Loucy (cell line): ENCODE data around the gene ACTR5.
A peak's percentile ranks its signal among the peaks of the same experiment; 100 is the strongest.

Experiments used
- H2AFZ ChIP-seq: fragments of 200-600 bp; sonication (generic); 2 replicates; pipeline ENCODE4 v1.6.0; 2016; ENCODE audit warnings: antibody characterized with exemption, mild to moderate bottlenecking, low read length, moderate library complexity
- H3F3A ChIP-seq: fragments of 200-600 bp; 2 replicates; pipeline ENCODE4 v1.6.0; 2016; ENCODE audit warnings: antibody characterized with exemption, low read depth, mild to moderate bottlenecking
- H3K27me3 ChIP-seq: fragments of 200-600 bp; sonication (generic); 2 replicates; pipeline ENCODE4 v1.6.1; 2014; ENCODE audit warnings: low read length, mild to moderate bottlenecking; ENCODE audit not compliant: insufficient read depth, poor library complexity, severe bottlenecking
- H3K36me3 ChIP-seq: fragments of 200-600 bp; sonication (generic); 2 replicates; pipeline ENCODE4 v1.6.1; 2016; ENCODE audit warnings: low read length; ENCODE audit not compliant: insufficient read depth
- H3K4me1 ChIP-seq: fragments of 200-600 bp; sonication (generic); 2 replicates; pipeline ENCODE4 v1.5.1; 2014; ENCODE audit warnings: low read length, mild to moderate bottlenecking; ENCODE audit not compliant: insufficient read depth, poor library complexity, severe bottlenecking
- H3K4me2 ChIP-seq: fragments of 200-600 bp; sonication (generic); 2 replicates; pipeline ENCODE4 v1.6.0; 2014; ENCODE audit warnings: antibody characterized with exemption, low read length, low read depth, mild to moderate bottlenecking; ENCODE audit not compliant: poor library complexity, severe bottlenecking
- H3K4me3 ChIP-seq: fragments of 200-600 bp; sonication (generic); 2 replicates; pipeline ENCODE4 v1.5.1; 2014; ENCODE audit warnings: low read length, mild to moderate bottlenecking, mixed read lengths; ENCODE audit not compliant: poor library complexity, severe bottlenecking
- H3K79me2 ChIP-seq: fragments of 200-600 bp; sonication (generic); 2 replicates; pipeline ENCODE4 v1.6.1; 2014; ENCODE audit warnings: low read length; ENCODE audit not compliant: insufficient read depth
- H3K9ac ChIP-seq: fragments of 200-600 bp; sonication (generic); 2 replicates; pipeline ENCODE4 v1.6.0; 2014; ENCODE audit warnings: mild to moderate bottlenecking, low read depth, low read length, moderate library complexity; ENCODE audit not compliant: poor library complexity, severe bottlenecking
- H3K9me2 ChIP-seq: fragments of 200-600 bp; sonication (generic); replicated peaks from 2 replicates; pipeline ENCODE4 v1.6.1; 2016; ENCODE audit warnings: low read depth, low read length, mixed read lengths
- H3K9me3 ChIP-seq: fragments of 200-600 bp; sonication (generic); 2 replicates; pipeline ENCODE4 v1.6.1; 2014; ENCODE audit warnings: mild to moderate bottlenecking, antibody characterized with exemption, low read length, low read depth; ENCODE audit not compliant: insufficient read depth
- H4K20me1 ChIP-seq: fragments of 200-600 bp; sonication (generic); 2 replicates; pipeline ENCODE4 v1.6.0; 2014; ENCODE audit warnings: antibody characterized with exemption, low read length, mild to moderate bottlenecking; ENCODE audit not compliant: insufficient read depth, poor library complexity, severe bottlenecking
- EZH2phosphoT487 ChIP-seq: fragments of 200-600 bp; IDR thresholded peaks from 2 replicates; pipeline ENCODE4 v1.6.1; 2018; ENCODE audit warnings: antibody characterized with exemption, mild to moderate bottlenecking, moderate library complexity, borderline replicate concordance
- TF ChIP-seq, protein P1 (sequence below): fragments of 200-600 bp; sonication (generic); conservative IDR thresholded peaks from 2 replicates; pipeline ENCODE4 v1.5.1; 2014; ENCODE audit warnings: mild to moderate bottlenecking, antibody characterized with exemption, low read length

ACTR5 gene

DNA sequence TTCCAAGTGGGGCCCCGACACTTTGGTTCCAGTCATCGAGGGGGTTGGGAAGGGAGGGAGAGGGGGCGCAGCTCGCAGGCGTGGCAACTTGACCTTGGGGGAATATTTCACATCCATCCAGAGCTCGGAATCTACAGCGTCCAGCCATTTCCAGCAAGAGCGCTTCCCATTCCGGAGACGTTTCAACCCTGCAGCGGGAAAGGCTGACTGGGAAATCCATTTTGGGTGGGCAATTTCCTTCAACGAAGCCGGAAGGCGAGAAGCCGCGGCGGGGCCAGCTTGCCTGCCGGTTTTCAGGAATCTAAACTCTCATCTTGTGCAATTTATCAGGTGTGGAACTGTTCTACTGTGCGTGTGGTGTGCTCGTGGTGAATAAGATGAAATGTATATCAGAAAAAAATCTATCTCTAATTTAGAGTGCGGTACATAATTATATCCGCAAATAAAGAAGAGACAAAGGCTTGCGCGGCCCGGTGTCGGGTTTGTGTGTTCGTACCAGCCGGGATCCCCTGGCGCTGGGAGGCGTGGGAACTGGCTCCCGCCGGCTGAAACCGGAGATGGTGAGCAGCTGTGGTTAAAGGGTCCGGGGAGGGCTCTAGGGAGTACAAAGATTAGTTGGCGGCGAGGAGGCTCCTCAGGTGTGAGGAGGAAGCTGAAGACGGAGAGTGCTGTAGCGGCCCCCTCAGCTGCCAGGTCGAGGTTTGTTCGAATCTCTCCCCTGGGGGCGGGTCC is 19.2 kb upstream of the ACTR5 start:
- H3F3A ChIP-seq, result no peaks in the 10 kb centered on the region
- H3K36me3 ChIP-seq, result no peaks in the 10 kb centered on the region
- H3K9me2 ChIP-seq, result no peaks in the 10 kb centered on the region
- no peaks in the 10 kb centered on the region for H3K79me2 ChIP-seq
- no peaks in the 10 kb centered on the region for H3K9me3 ChIP-seq
- 0 out of 2 replicates have a peak overlapping the region, but pooled peaks have one; percentile 11 for H2AFZ ChIP-seq
- peaks cover 11% of the 10 kb centered on the region for H3K4me1 ChIP-seq
- H4K20me1 ChIP-seq, result no peaks in the 10 kb centered on the region
- TF ChIP-seq EZH2phosphoT487, result no peak
- TF ChIP-seq, protein P1, sequence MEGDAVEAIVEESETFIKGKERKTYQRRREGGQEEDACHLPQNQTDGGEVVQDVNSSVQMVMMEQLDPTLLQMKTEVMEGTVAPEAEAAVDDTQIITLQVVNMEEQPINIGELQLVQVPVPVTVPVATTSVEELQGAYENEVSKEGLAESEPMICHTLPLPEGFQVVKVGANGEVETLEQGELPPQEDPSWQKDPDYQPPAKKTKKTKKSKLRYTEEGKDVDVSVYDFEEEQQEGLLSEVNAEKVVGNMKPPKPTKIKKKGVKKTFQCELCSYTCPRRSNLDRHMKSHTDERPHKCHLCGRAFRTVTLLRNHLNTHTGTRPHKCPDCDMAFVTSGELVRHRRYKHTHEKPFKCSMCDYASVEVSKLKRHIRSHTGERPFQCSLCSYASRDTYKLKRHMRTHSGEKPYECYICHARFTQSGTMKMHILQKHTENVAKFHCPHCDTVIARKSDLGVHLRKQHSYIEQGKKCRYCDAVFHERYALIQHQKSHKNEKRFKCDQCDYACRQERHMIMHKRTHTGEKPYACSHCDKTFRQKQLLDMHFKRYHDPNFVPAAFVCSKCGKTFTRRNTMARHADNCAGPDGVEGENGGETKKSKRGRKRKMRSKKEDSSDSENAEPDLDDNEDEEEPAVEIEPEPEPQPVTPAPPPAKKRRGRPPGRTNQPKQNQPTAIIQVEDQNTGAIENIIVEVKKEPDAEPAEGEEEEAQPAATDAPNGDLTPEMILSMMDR, result no peak
- H3K9ac ChIP-seq, result no peak overlapping the region
- peak overlapping the region; percentile 32 for H3K4me2 ChIP-seq
- peaks cover 10% of the 10 kb centered on the region for H3K27me3 ChIP-seq
- H3K4me3 ChIP-seq, result no peak overlapping the region

DNA sequence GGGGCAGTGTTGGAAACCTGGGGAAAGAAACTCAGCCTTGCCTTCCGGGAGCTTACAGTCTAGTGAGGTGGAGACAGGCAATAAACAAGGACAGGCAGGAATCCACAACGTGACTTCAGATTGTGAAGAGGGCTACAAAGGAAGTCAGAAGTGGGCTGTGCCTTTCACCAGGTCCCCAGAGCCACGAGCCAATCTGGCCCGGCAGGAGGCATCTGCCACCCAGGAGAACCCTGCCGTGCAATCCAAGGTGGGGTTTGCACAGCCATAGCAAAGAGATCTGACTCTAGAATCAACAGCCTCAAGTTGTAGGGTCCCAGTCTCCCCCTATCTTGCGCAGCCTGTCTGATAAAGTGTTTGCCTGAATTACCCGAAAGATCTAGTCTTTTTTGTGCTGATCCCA is 18.5 kb upstream of the ACTR5 start:
- Histone ChIP-seq H3K9me3 (no peaks in the 10 kb centered on the region), H3K9me2 (no peaks in the 10 kb centered on the region), H3K4me2 (peak overlapping the region; percentile 32), H3K4me3 (no peak overlapping the region), H3K4me1 (peaks cover 11% of the 10 kb centered on the region), H3K36me3 (no peaks in the 10 kb centered on the region), H3F3A (no peaks in the 10 kb centered on the region), H2AFZ (0 out of 2 replicates have a peak overlapping the region, but pooled peaks have one; percentile 11), H3K9ac (no peak overlapping the region), H3K79me2 (no peaks in the 10 kb centered on the region), H4K20me1 (no peaks in the 10 kb centered on the region), H3K27me3 (peaks cover 10% of the 10 kb centered on the region)
- no peak for TF ChIP-seq EZH2phosphoT487
- TF ChIP-seq, protein P1, result no peak

DNA sequence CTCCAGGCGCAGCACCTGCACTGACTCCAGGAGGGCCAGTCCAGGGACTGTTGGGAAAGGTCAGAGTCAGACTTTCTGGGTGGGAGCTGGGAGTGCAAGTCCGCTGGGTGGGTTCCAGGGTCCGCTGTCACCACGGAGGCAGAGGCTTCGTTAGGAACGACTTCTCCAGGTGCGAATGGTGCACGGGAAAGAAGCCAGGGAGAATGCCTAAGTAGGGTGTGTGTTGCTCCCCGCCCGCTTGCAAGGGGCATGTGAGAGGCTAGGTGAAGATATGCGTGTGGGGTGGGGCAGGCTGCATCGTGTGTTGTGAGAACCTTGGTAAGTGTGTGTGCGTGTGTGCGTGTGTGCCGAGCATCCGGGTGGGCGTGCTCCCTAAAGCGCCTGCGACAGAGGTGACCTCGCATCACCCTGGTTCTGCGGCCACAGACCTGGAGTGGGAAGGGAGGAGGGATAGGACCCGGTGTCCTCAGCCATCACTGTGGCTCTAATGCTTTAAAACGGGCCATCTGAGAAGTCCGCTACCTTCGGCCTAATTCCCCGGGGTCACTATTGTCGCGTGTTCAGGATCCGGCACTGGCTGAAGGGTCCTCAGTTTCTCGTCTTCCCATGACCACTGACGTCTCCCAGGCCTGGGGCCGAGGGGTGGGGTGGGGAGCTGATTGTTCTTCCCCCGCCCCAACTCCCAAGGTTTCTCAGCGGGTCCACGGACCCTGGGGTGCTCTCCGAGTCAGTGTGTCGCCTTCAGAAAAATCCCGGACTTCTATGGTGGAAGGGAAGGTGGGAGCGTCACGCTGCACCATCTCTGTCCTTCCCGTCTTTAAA is 17.9 kb upstream of the ACTR5 start:
- Histone ChIP-seq H3K9ac (no peak overlapping the region), H3K9me3 (no peaks in the 10 kb centered on the region), H3K27me3 (peaks cover 10% of the 10 kb centered on the region), H3K79me2 (no peaks in the 10 kb centered on the region), H4K20me1 (no peaks in the 10 kb centered on the region), H3K9me2 (no peaks in the 10 kb centered on the region), H3F3A (no peaks in the 10 kb centered on the region), H2AFZ (no peak overlapping the region), H3K4me2 (peak overlapping the region; percentile 96), H3K4me3 (no peak overlapping the region), H3K4me1 (peaks cover 11% of the 10 kb centered on the region), H3K36me3 (no peaks in the 10 kb centered on the region)
- TF ChIP-seq, protein P1, result no peak
- no peak for TF ChIP-seq EZH2phosphoT487
